ENCODE results near the gene C1QL1.

The C1QL1 gene

GRCh38 chr17:44982113-44982702, 14.1 kb upstream of the C1QL1 start:
- ChIA-PET POLR2A (no interaction called here), CTCF (interaction anchor here (1.1 to 1.4 kb wide), 2 partner anchors 12 to 40 kb away, joined by 3 to 4 read pairs; no protein-coding TSS in a partner anchor)
- no peak for DNase-seq (ENCODE audit: extremely low spot score)
- no peak for TF ChIP-seq CTCF (IDR thresholded peaks at IDR 0.05; ENCODE audit: control extremely low read depth, extremely low read depth, low read depth, missing control alignments)

GRCh38 chr17:44981221-44981968, 13.3 kb upstream of the C1QL1 start:
- ChIA-PET POLR2A (no interaction called here), CTCF (interaction anchor here (1.1 to 1.4 kb wide), 2 partner anchors 13 to 41 kb away, joined by 3 to 4 read pairs; no protein-coding TSS in a partner anchor)
- no peak for DNase-seq (ENCODE audit: extremely low spot score)
- TF ChIP-seq CTCF (IDR thresholded peaks at IDR 0.05; ENCODE audit: control extremely low read depth, extremely low read depth, low read depth, missing control alignments) = no peak

GRCh38 chr17:44979426-44979995, 11.4 kb upstream of the C1QL1 start:
- no peak for TF ChIP-seq CTCF (IDR thresholded peaks at IDR 0.05; ENCODE audit: control extremely low read depth, extremely low read depth, low read depth, missing control alignments)
- ChIA-PET POLR2A (no interaction called here), CTCF (interaction anchor here (1.0 kb wide), 1 partner anchor 58 kb away, joined by 3 read pairs; no protein-coding TSS in a partner anchor)
- no peak for DNase-seq (ENCODE audit: extremely low spot score)

- no peak for TF ChIP-seq CTCF (IDR thresholded peaks at IDR 0.05; ENCODE audit: control extremely low read depth, extremely low read depth, low read depth, missing control alignments)
- ChIA-PET CTCF (interaction anchor here (1.0 to 1.2 kb wide), 3 partner anchors 40 to 59 kb away, joined by 3 read pairs; no protein-coding TSS in a partner anchor), POLR2A (no interaction called here)
- DNase-seq (ENCODE audit: extremely low spot score) = no peak
Observed at GRCh38 chr17:44978807-44979206, 10.7 kb upstream of the C1QL1 start.

- DNase-seq (ENCODE audit: extremely low spot score) = no peak
- ChIA-PET POLR2A (no interaction called here), CTCF (interaction anchor here (1.0 to 1.8 kb wide), 4 partner anchors 9 to 76 kb away, joined by 3 to 4 read pairs (median 4); no protein-coding TSS in a partner anchor)
- TF ChIP-seq CTCF (IDR thresholded peaks at IDR 0.05; ENCODE audit: control extremely low read depth, extremely low read depth, low read depth, missing control alignments) = no peak
Observed at GRCh38 chr17:44977814-44978550, 9.9 kb upstream of the C1QL1 start.

GRCh38 chr17:44977065-44977464, 9.0 kb upstream of the C1QL1 start:
- CTCF ChIA-PET = interaction anchor here (1.0 to 1.9 kb wide), 6 partner anchors 8 to 158 kb away, joined by 3 to 5 read pairs (median 4); partner anchors contain the start of gene ACBD4
- POLR2A ChIA-PET = no interaction called here
- no peak for TF ChIP-seq CTCF (IDR thresholded peaks at IDR 0.05; ENCODE audit: control extremely low read depth, extremely low read depth, low read depth, missing control alignments)
- DNase-seq (ENCODE audit: extremely low spot score) = no peak

All from GM10248 (cell line).